HG03196 (cell line): Measurements from ENCODE around the gene LRRC10B.
"Not testable (repeated sequence)": the region's sequence is repeated elsewhere in the genome, so short reads cannot be mapped to it uniquely, and the experiment has no call there.

Source experiments
- ATAC-seq: cut with Tn5 transposase; IDR thresholded peaks from one replicate; pipeline ENCODE4 v1.9.1; 2021; ENCODE audit not compliant: unreplicated experiment

LRRC10B gene

GRCh38 chr11:61507962-61508861 lies at the start of gene LRRC10B:
Gene LRRC10B, plus strand, starts transcription at chr11:61508749. Its CDS starts 250 bp downstream, at chr11:61508999.
- no peak for ATAC-seq

- no peak for ATAC-seq
Measured at GRCh38 chr11:61460474-61460881, 48.1 kb upstream of the LRRC10B start.

- ATAC-seq = no peak
Measured at GRCh38 chr11:61460986-61461385, 47.6 kb upstream of the LRRC10B start.

- ATAC-seq = not testable (repeated sequence)
Measured at GRCh38 chr11:61467602-61468001, 40.9 kb upstream of the LRRC10B start.

- no peak for ATAC-seq
Measured at GRCh38 chr11:61468002-61468401, 40.5 kb upstream of the LRRC10B start.

DNA sequence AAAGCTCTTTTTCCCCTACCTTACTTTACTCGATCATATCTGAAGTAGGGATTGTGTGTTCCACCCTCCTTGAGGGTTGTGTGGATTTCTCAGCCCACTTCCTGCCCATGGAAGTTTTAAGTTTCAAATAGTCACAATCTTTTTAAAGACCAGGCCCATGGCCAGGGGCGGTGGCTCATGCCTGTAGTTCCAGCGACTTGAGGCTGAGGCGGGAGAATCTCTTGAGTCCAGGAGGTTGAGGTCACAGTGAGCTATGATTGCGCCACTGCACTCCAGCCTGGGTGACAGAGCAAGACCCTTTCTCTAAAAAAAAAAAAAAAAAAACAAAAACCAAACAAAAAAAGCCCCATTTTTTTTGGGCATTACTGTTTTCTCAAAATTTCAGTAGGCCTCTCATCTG lies 36.3 kb upstream of the LRRC10B start:
- ATAC-seq = no peak

DNA sequence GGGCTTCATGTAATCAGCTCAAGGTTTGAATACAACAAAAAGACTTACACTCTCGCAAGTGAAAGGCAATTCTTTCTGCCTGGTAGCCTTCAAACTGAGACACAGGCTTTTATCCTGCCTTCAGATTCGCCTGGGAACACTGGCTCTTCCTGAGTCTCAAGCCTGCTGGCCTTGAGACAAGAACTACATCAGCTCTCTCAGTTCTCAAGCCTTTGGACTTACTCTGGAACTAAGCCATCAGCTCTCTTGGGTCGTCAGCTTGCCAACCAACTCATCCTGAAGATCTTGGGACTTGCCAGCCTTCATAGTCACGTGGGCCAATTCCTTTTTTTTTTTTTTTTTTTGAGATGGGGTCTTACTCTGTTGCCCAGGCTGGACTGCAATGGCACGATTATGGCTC lies 35.7 kb upstream of the LRRC10B start:
- no peak for ATAC-seq

DNA sequence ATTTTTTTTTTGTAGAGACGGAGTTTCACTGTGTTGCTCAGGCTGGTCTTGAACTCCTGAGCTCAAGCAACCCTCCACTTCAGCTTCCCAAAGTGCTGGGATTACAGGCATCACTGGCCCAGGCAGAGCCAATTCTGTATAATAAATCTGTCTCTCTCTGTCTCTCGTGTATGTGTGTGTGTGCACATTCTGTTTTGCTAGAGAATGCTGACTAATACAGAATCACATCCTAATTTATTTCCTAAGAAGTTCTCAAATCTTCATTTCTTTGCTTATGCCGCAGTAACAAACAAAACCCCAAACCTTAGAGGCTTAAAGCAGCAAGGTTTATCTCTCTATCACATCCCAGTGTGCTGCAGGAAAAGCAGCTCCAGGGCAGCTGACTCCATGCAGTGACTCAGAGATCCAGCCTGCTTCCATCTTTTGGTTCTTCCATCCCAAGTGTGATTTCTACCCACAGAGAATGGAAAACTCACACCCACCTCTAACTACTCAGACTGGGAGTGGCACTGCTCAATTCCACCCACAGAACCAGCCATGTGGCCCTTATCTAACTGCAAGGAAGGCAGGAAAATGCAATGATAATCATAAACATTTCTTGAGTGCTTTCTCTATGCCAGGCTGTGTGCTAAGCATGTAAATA lies 35.1 kb upstream of the LRRC10B start:
- ATAC-seq = no peak

- no peak for ATAC-seq
Measured at GRCh38 chr11:61474013-61474643, 34.4 kb upstream of the LRRC10B start.

DNA sequence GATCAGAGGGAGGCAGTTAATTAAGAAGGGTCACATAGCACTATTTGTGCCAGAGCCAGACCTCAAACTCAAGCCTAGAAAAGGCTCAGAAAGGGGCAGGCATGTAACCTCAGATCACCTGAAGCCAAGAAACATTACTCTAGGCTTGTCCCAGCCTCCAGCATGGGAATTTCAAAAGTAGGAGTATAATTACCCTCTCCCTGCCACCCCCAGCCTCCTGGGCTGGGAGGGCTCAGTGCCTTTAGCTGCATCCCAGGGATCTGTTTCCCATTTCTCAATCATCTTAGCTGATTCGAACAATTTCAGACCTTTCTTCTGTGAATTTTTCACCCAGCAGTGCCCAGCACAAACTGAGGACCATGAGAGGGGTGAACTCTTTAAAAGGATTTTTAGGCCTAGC lies 33.1 kb upstream of the LRRC10B start:
- no peak for ATAC-seq

DNA sequence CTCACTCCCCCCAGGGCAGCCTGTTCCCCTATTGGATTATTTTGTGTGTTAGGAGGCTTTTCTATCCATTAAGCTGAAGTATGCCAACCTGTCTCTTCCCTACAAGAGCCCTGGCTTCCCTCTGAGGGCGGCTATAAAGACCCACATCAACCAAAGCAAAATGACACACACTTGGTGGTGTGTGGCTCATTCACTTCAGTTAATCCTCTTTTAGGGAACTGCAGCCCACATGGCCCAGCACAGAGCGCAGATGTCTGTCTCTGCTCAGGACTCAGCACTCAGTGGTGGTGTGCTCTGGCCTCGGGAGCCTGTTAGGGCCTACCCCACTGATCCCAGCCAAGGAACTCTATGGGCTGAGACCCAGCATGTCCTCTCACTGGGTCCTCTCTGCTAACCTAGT lies 32.2 kb upstream of the LRRC10B start:
- ATAC-seq = no peak

DNA sequence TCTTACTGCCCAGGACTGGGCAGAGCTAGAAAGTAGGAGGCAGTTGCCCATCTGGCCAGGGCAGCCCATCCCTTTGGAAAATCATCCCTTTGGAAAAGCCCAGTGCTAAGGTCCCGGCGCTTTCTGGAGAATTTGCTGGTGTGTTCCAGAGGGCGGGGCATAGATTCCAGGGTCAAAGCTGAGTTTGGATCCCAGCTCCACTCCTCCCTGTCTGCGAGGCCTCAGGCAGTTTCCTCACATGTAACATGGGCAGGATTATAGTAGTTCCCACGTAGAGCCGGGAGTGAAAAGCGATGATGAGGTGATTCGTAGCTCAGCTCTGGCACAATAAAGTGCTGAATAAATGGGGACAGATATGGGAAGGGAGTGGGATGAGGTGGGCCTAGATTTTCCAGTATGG lies 31.4 kb upstream of the LRRC10B start:
- ATAC-seq = no peak

GRCh38 chr11:61477727-61478148 lies 30.8 kb upstream of the LRRC10B start:
- ATAC-seq = no peak

- ATAC-seq = not testable (repeated sequence)
Measured at GRCh38 chr11:61479360-61480058, 29.0 kb upstream of the LRRC10B start.

- ATAC-seq = no peak
Measured at GRCh38 chr11:61480261-61480993, 28.1 kb upstream of the LRRC10B start.

- ATAC-seq = no peak
Measured at GRCh38 chr11:61480994-61481335, 27.6 kb upstream of the LRRC10B start.

DNA sequence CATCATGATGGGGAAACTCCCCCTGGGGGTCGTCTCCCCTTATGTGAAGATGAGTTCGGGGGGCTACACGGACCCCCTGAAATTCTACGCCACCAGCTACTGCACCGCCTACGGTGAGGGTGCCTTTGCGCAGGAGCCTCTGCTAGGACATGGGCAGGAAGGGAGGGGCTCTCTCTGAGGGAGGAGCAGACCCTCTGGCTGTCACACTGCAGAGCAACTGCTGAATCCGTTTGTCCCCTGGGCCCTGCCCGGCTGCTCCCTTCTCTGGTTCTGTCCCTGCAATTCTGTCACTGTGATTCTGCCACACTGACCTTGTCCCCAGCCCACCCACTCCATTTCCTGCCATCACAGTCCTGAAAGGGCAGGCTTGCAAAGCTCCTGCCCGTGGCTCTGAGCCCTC lies 26.7 kb upstream of the LRRC10B start:
- ATAC-seq = no peak

DNA sequence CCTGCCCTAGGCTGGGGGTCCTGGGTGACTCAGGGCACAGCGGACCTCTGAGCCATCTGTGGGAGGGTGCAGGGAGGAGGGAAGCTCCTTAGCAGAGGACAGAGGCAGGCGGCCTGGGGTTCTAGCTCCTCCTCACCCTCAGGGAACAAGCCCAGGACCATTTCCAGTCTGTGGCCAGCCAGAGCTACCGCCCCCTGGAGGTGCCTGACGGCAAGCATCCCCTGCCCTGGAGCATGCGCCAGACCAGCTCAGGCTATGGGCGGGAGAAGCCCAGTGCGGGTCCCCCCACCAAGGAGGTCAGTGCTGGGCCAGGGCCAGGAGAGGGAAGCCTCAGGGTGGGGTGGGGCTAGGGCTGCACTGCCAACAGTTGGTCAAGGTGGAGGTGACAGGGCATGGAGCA lies 26.0 kb upstream of the LRRC10B start:
- no peak for ATAC-seq

- no peak for ATAC-seq
Measured at GRCh38 chr11:61484541-61484940, 24.0 kb upstream of the LRRC10B start.

DNA sequence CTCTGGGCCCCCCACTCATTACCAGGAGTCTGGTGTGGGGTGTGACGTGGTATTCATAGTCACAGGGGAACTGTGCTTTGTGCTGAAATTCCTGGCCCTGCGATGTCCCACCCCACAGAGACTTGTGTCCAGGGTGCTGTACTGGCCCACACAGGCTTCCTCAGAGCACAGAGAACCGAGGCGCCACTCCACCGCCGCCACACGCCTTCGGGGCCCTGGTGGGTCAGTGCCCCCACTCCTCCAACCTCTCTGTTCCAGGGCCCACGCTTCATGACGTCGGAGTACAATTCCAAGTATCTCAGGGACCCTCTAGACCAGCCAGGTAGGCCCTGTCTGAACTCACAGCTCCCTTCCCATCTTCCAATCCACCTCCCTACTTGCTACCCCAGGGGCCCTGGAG lies 23.5 kb upstream of the LRRC10B start:
- ATAC-seq = no peak
